Lower leg skin (tissue), 3 donors: ENCODE results near the gene KDM4B.

Experiments
- CTCF ChIP-seq, 3 donors: fragments of 450-650 bp; IDR thresholded peaks; one replicate each; pipeline ENCODE4 v1.5.1; 2016; ENCODE audit warnings: antibody characterized with exemption in 3 of 3, mild to moderate bottlenecking in 3 of 3, moderate library complexity in 2 of 3
- POLR2A ChIP-seq, 2 donors: fragments of 450-650 bp; IDR thresholded peaks; one replicate each; pipeline ENCODE4 v1.6.1; 2016 to 2017; ENCODE audit warnings: antibody characterized with exemption in 2 of 2, mild to moderate bottlenecking in 1 of 2, moderate library complexity in 1 of 2

DNA sequence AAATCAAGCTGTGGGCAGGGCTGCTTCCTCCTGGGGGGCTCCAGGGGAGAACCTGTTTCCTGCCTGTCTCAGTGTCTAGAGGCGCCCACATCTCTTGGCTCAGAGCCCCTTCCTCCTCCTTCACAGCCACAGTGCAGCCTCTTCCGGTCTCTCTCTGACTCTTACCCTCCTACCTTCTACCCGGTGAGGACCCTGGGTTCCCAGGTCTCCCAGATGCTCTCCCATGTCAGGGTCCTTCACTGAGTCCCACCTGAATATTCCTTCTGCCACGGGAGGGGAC lies 153.1 kb downstream of the KDM4B start:
- TF ChIP-seq POLR2A (IDR thresholded peaks at IDR 0.05) (no peak), CTCF (IDR thresholded peaks at IDR 0.05) (no peak)
